GM18505 (cell line): ENCODE results near the gene ACAD9.
A peak's percentile ranks its signal among the peaks of the same experiment; 100 is the strongest.
"Not testable (repeated sequence)": the region's sequence is repeated elsewhere in the genome, so short reads cannot be mapped to it uniquely, and the experiment has no call there.

ENCODE experiments used
- ATAC-seq: cut with Tn5 transposase; IDR thresholded peaks from one replicate; pipeline ENCODE4 v1.9.1; 2021; ENCODE audit not compliant: unreplicated experiment
- POLR2A ChIP-seq: IDR thresholded peaks from 4 replicates; pipeline ENCODE4 v1.6.1; 2011; ENCODE audit warnings: borderline replicate concordance; ENCODE audit not compliant: insufficient read depth, insufficient read length; ENCODE audit errors: extremely low read depth

ACAD9 gene

GRCh38 chr3:128873244-128874022, 6.0 kb upstream of the ACAD9 start:
- no peak for ATAC-seq
- TF ChIP-seq POLR2A, result no peak

GRCh38 chr3:128874481-128875180, 4.8 kb upstream of the ACAD9 start:
- TF ChIP-seq POLR2A, result no peak
- ATAC-seq, result no peak

- no peak for ATAC-seq
- no peak for TF ChIP-seq POLR2A
These were observed 3.8 kb upstream of the ACAD9 start for GRCh38 chr3:128875556-128876120.

GRCh38 chr3:128878011-128878457, 1.4 kb upstream of the ACAD9 start:
- TF ChIP-seq POLR2A, result no peak
- ATAC-seq, result no peak

- peak; percentile 7 for ATAC-seq
- peak; percentile 28 for TF ChIP-seq POLR2A
These were observed 780 bp upstream of the ACAD9 start for GRCh38 chr3:128878556-128879124.

- ATAC-seq, result no peak
These were observed 571 bp downstream of the ACAD9 start for GRCh38 chr3:128879991-128880390.

GRCh38 chr3:128880455-128880854, 1.0 kb downstream of the ACAD9 start:
- not testable (repeated sequence) for ATAC-seq

More at GRCh38 chr3:128879991-128880390, 571 bp downstream of the ACAD9 start:
- TF ChIP-seq POLR2A, result no peak

- ATAC-seq, result no peak
- TF ChIP-seq POLR2A, result no peak
These were observed 2.2 kb downstream of the ACAD9 start for GRCh38 chr3:128881576-128881975.

GRCh38 chr3:128882719-128883118, 3.3 kb downstream of the ACAD9 start:
- no peak for TF ChIP-seq POLR2A
- no peak for ATAC-seq

- TF ChIP-seq POLR2A, result no peak
- no peak for ATAC-seq
These were observed 5.6 kb downstream of the ACAD9 start for GRCh38 chr3:128884992-128885391.

GRCh38 chr3:128889139-128889894, 9.9 kb downstream of the ACAD9 start:
- ATAC-seq, result no peak
- TF ChIP-seq POLR2A, result no peak

- no peak for TF ChIP-seq POLR2A
- no peak for ATAC-seq
These were observed 16.6 kb downstream of the ACAD9 start for GRCh38 chr3:128895843-128896697.

- ATAC-seq, result no peak
- TF ChIP-seq POLR2A, result no peak
These were observed 23.0 kb downstream of the ACAD9 start for GRCh38 chr3:128902426-128902825.

GRCh38 chr3:128903501-128903900, 24.1 kb downstream of the ACAD9 start:
- no peak for TF ChIP-seq POLR2A
- ATAC-seq, result no peak
